GM19025 (cell line): ENCODE measurements around the gene MEX3D.
"Not testable (repeated sequence)": the region's sequence is repeated elsewhere in the genome, so short reads cannot be mapped to it uniquely, and the experiment has no call there.

Experiments
- ATAC-seq: cut with Tn5 transposase; IDR thresholded peaks from one replicate; pipeline ENCODE4 v1.9.1; 2021; ENCODE audit warnings: mild to moderate bottlenecking, low read depth, moderate library complexity; ENCODE audit not compliant: unreplicated experiment

The MEX3D gene

DNA sequence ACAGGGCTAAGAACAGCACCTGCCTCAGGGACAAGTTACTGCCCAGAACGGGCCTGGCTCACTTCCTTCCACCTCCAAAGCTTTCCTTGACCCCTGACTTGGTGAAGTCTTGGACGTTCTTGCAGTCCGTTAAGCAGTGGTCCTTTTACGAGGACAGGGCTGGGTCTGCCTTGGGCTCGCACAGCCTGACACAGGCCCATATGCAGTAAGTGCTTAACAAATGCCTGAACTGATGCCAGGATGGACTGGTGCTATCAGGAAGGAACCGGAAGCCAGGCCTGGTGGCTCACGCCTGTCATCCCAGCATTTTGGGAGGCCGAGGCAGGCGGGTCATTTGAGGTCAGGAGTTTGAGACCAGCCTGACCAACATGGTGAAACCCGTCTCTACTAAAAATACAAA, 46.1 kb downstream of the MEX3D start:
- no peak for ATAC-seq

DNA sequence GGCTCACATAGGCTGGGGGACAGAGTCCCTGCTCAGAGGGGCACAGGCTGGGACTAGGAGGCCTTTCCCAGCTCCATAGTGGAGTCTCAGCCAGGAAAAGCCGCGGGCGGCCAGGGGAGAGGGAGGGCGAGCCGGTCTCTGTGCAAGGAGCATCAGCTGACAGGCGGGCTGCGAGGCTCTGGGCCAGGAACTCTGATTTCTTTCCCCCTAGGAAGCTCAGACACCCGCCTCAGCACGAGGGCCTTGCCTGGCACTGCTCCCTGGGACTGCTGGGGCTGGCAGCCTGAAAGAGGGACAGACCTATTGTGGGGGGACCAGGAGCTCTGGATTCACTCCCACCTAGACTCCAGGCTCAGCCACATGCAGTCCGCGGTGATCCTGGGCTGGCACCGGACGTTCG, 46.5 kb downstream of the MEX3D start:
- no peak for ATAC-seq

DNA sequence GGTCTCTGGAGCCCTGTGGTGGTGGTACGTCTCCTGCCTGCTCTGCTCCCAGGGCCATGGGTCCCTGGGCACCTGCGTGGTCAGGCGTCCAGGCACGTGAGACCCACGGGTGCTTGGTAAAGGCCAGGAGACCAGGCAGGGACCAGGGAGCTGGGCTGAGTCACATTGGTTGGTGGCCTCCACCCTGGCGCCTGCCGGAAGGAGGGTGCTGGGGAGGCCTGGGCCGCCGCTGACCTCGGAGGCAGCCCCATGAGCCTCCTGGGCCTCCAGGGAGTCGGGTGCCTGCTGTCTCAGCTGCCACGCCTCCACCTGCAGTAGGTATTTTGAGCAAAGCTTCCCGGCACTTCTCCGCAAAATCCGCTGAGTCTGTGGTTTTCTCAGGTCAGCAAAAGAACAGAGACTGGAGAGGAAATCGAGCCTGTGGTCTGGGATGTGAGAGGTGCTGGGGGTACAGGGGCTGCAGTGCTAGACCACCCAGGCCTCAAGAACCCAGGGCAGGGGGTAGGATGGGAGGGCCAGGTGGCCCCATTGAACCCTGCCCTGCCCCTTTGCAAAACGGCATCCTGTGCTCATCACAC, 47.8 kb downstream of the MEX3D start:
- ATAC-seq = no peak

DNA sequence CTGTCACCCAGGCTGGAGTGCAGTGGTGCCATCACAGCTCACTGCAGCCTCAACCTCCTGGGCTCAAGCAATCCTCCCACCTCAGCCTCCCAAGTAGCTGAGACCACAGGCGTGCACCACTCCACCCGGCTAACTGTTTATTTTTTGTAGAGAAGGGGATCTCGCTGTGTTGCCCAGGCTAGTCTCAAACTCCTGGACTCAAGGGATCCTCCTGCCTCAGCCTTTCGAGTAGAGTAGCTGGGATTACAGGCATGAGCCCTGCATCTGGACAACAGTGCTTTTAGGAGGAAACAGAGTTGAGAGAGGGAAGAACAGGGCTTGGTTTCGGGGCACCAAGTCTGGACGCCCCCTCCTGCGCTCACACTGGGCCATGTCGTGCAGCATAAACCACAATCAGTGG, 48.3 kb downstream of the MEX3D start:
- ATAC-seq = not testable (repeated sequence)

DNA sequence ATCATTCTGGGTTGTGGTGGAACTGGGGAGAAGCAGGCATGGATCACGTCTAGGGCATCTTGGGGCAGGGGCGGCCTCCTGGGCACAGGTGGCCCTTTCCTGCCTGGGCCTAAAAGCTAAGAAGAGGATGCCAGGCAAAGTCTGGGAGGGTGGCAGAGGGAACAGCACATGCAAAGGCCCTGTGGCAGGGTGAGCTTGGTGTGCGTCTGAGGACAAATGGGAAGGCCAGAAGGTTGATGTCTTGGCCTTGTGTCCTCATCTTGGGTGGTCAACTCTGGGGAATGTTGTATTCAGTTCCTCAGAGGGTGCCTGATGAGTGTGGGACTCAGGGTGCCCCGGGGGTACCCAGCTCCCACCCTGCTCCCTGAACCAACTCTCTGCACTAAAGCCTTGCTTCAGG, 49.7 kb downstream of the MEX3D start:
- no peak for ATAC-seq

GRCh38 chr19:1516395-1516753, 51.8 kb downstream of the MEX3D start:
- ATAC-seq = no peak

GRCh38 chr19:1514986-1515721, 53.0 kb downstream of the MEX3D start:
- no peak for ATAC-seq

DNA sequence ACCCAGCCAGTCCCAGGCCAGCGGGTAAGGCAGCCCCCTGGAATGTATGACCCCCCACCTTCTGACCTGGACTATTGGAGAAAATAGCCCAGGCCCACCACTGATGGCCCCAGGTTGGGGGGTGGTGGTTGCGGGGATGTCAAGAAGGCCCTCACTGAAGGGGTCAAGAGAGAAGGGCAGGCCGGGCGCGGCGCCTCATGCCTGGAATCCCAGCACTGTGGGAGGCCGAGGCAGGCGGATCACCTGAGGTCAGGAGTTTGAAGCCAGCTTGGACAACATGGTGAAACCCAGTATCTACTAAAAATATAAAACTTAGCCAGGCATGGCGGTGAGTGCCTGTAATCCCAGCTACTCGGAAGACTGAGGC, 53.8 kb downstream of the MEX3D start:
- ATAC-seq = no peak

DNA sequence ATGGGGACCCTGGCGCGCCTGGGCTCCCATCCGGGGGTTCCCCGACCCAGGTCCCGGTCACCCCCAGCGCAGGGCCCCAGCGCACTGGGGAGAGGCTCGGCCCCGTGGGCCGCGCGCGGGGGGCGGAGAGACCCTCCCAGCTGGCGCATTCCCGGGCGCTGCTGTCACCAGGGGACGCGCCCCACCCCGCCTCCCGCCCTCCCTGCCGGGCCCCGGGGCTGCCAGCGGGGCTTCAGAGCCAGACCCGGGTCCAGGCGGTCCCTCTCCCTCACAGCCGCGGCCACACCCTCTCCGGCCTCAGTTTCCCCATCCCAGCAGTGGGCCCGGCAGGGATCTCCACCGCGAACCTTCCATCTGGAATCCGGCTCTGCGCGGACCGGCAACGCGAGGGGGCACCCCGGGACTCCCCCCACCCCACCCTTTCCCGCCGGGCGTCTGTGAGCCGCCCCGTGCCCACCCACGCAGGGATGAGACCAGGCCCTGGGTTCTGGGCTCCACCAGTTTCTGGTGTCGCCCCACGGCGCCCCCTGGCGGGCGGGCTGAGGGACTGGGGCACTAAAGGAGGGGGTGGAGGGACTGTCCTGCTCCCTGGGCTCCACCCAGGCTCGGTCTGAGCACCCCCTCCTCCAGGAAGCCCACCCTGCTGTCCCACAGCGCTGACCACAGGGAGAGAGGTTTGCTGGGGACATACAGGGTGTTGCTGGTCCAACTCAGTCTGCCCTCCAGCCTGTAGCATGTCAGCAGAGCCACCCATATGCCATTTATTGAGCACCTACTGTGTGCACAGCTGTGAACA, 54.4 kb downstream of the MEX3D start:
- no peak for ATAC-seq

GRCh38 chr19:1512671-1513498, 55.2 kb downstream of the MEX3D start, which contains the start of gene ADAMTSL5:
ADAMTSL5 (minus strand) TSS chr19:1513019; CDS start chr19:1510943, 2,076 bp downstream.
- no peak for ATAC-seq

DNA sequence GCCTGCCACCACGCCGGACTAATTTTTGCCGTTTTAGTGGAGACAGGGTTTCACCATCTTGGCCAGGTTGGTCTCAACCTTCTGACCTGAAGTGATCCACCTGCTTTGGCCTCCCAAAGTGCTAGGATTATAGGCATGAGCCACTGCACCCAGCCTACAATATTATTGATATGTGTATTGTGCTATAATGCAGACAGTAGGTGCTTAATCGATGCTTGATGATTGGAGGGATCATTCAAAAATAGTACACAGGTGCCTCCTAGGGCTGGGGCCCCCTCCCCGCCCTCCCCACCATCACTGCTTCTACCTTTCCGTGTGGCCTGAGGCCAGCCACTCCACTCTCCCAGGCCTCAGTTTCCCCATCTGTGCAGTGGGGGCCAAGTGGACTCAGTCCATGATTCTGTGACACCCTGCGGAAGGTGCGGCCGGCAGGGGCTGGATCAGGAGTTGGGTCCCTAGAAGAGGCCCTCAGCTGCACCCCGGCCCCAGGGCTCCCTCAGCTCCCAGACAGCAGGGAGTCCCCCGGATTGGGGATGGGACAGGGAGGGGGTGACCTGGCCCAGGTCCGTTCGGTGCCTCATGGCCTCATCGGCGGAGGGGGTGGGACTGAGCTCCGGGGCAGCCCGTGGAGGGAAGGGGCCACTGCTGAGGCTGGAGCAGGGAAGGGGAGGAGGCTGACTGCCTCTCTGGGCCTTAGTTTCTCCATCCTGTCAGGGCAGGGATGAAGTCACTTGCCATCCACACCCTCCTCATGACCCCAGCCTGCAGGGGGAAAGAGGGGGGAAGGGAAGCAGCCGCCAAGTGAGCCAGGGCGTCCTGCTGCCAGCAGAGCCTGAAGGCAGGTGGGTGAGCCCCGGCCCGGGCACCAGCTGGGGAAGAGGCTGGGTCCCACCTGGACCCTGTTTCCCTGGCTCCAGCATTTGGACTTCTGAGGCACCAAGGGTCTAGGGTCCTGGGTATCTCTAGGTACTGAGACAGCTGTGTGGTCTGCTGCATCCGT, 56.5 kb downstream of the MEX3D start:
- no peak for ATAC-seq

GRCh38 chr19:1510807-1511206, 57.3 kb downstream of the MEX3D start:
- no peak for ATAC-seq

DNA sequence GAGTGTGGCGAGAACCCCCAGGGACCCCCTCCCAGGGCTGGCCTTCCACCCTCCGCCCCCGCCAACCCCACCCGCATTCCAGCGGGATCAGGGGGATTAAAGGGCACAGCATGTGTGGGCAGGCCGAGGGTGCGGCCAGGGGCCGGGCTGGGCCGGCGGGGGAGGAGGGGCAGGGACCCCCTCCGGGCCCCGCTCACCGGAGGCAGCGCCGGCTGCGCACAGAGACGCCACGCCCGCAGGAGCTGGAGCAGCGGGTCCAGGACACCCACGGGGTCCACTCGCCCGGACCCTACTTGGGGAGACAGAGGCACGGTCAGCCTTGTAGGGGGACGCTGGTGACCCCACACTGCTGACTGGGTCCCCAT, 57.7 kb downstream of the MEX3D start:
- no peak for ATAC-seq

DNA sequence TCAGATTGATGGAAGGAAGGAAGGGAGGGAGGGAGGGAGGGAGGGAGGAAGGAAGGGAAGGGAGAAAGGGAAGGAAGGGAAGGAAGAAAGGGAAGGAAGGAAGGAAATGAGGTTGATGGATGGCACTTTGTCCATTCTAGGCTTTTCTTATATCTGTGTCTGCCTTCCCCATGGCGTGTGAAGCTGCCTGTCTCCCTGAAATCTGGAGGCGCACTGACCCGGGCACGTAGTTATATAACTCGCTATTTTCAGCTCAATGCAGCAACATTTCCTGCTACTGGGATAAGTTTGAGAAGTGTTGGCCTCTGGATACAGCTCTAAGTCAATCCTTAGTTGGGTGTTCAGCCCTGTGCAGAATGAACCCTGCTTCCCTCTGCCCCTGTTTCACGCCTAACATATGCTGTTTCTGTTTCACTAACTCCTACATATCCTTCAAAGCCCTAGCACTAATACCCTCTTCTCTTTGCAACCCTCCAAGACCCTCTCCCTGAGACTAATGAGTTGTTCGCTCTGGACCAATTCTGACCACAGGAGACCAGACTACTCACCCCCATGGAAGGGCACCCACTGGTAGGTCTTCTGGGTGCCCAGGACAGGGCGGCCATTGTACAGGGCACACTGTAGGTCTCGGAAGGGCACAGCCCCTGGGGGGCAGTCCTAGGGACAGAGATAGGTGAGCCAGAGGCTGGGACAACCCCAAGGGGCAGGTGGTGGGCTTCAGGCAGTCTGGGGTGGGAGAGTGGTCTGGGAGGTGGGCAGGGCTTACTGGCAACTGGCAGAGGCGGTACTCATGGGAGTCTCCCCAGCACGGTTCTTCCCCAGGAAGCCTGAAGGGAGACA, 58.3 kb downstream of the MEX3D start:
- ATAC-seq = no peak

GRCh38 chr19:1508507-1508856, 59.6 kb downstream of the MEX3D start:
- ATAC-seq = no peak

DNA sequence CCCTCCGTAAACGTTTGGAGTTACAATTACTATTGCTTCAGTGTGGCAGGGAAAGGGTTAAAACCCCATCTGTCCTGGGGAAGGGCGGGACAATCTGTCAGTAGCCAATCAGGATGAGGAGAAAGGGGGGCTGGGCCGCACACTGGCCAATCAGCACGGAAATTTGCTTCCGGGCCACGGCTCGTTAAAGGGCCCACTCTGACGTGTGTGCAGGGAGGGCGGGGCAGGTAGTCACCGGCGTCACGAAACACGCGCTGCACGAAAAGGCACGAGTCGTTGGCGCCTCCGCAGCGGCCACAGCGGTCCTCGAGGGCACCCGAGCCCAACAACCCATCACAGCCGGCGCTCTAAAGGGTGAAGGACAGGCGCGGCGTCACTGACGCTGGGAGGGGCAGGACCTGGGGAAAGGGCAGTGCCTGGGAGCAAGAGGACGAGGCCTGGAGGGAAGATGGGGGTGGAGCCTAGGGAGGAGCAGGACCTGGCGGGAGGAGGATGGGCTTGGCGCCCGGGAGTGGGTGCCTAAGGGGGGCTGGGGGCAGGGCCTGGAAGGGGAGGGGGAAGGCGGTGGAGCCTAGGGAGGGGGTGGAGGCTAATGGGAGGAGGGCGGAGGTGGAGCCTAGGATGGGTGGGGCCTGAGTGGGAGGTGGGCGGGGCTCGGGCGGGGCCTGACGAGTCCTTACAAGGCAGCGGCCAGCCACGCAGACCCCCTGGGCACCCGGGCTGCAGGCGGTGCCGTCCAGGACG, 60.2 kb downstream of the MEX3D start:
- ATAC-seq = no peak

- no peak for ATAC-seq
Observed at GRCh38 chr19:1507192-1507660, 60.9 kb downstream of the MEX3D start.
